Activated T-cell treated with anti-CD3 and anti-CD28 coated beads for 24 hours (primary cell): ENCODE data around the gene DDX27.
"Not testable (repeated sequence)": the region's sequence is repeated elsewhere in the genome, so short reads cannot be mapped to it uniquely, and the experiment has no call there.

Source experiments
- DNase-seq: peaks from one replicate; pipeline ENCODE4 v3.0.0-alpha.2; 2020; ENCODE audit warnings: low read depth

DDX27 gene

GRCh38 chr20:49203746-49204145 is 15.5 kb upstream of the DDX27 start:
- DNase-seq = no peak

DNA sequence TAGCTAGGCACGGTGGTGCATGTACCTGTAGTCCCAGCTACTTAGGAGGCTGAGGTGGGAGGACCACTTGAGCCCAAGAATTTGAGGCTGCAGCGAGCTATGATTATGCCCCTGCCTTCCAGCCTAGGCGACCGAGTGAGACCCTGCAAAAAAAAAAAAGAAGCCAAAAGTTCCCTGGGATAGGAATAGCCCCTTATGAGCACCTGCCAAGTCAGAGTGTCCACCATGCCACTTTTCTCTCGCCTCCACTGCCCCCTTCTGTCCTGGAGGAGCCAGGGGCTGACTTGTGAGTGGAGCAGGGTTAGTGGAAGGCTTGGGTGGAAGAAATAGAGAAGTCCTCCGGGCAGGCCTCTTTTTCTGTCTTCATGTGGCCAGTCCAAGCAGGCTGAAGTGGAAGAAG is 12.1 kb upstream of the DDX27 start:
- no peak for DNase-seq

DNA sequence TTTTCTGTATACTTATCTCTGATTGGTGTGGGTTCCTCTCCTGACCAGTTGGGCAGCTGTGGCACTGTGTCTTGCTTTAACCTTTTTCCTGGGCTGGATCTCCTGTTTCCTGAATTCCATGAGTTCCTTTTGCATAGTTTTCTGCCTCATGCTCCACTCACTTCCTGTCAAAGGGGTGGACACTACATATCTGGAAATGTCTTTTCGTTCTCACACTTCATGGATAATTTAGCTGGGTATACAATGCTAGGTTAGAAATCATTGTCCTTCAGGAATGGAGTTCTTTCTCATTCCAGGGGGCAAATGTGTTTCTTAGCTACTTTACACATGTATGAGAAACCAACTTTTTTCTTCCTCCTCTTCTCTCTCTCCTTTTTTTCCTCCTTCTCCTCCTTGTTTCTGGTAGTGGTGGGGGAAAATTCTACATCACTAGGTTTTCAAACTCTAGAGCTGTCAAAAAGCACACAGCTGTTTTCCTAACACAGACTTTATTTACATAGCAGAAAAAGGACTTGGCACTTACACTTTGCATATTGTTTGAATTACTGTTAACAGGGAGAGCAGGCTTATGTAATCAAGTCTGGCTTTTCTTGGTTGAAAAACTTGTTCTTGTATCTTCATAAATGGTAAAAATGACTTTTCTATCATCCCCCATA is 9.0 kb upstream of the DDX27 start:
- DNase-seq = no peak

DNA sequence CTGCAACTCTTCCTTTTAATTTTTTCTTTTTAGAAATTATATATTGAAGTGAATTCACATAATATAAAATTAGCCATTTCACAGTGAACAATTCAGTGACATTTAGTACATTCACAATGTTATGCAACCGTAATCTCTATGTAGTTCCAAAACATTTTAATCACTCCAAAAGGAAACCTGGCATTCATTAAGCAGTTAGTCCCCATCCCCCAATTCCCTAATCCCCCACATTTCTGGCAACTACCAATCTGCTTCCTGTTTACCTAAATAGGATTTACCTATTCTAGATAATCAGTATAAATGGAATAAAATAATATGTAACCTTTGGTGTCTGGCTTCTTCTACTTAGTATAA is 8.5 kb upstream of the DDX27 start:
- no peak for DNase-seq

DNA sequence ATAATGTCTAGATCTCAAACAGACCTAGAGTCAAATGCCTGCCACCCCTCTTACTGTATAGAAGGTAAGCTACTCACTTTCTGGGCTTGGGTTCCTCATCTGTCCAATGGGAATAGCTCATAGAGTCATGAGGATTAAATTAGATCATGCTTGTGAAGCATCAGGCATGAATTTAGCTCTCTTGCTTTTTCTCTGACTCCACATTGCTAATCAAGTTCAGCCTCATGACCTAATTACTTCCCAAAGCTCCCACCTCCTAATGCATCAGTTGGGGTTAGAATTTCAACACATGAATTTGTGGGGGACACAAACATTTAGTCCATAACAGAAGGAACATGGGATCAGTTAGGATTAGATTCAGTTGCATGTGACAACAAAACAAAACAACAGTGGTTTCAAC is 4.6 kb upstream of the DDX27 start:
- no peak for DNase-seq

DNA sequence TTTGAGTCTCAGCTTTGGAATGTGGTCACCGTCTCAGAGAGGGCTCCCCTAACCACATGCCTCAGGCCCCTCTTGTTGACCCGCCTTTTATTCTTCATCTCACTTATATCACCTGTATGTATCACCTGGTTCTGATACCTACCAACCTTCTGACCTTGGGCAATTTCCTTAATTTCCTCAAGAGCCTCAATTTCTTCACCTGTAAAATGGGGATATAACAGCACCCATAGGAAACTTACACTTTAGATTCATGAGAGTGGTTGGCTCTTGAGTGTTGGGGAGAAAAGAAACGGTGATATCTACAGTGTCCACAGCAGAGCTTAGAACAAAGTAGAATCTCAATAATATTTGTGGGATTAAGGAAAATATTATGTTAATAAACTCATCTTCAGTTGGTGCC is 4.0 kb upstream of the DDX27 start:
- DNase-seq = no peak

DNA sequence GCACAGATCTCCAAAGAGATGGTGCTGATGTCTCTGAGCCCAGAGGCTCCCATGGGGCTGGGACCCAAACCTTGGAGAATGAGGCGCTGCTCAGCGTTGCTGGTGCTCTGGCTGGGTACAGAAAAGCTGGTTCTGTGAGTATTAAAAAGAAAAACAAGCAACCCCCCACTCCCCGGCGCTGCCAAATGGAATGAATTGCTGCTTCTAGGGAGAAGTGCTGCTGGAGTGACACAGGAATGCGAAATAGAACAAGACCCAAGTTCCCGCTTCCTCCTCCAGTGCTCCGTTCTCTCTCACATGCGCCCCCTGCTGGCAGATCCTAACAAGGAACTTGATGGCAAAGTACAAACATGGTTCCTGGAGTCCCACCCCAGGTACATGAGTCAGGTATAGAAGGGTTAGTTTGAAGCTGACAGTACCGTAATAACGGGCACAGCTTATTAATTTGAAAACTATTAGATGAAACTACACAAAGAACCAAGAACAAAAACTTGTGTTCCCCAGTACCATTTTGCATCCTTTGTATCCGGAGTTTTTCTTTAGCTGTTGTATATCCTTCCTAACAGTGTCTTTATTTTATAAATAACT is 2.1 kb upstream of the DDX27 start:
- DNase-seq = peak; percentile 91

DNA sequence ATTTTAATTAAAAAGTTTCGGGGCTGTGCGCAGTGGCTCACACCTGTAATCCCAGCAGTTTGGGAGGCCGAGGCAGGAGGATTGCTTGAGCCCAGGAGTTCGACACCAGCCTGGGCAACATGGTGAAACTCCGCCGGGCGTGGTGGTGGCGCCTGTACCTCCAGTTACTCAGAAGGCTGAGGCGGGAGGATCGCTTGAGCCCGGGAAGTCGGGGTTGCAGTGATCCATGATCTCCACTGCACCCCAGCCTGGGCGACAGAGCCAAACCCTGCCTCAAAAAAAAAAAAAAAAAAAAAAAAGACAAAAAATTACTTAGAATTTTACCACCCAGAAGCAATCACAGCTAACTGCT is 501 bp upstream of the DDX27 start:
- not testable (repeated sequence) for DNase-seq

GRCh38 chr20:49219924-49220831 is 962 bp downstream of the DDX27 start:
- DNase-seq = no peak

DNA sequence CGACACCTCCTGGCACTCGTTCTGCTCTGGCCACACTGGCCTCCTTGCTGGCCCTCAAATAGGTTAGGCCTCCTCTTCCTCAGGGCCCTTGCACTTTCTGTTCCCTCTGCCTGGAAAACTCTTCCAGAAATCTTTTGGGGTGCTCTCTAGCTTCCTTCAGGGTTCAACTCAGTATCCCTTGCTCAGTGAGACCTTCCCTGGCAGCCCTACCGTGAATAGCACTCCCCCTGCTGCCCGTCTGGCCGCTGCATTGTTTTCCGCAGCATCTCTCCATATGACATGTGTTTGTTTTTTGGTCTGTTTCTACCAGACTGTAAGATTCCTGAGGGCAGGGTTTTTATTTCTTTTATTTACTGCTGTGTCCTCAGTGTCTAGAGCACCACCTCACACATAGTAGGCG is 6.7 kb downstream of the DDX27 start:
- DNase-seq = no peak

GRCh38 chr20:49228676-49229075 is 9.5 kb downstream of the DDX27 start:
- DNase-seq = no peak

DNA sequence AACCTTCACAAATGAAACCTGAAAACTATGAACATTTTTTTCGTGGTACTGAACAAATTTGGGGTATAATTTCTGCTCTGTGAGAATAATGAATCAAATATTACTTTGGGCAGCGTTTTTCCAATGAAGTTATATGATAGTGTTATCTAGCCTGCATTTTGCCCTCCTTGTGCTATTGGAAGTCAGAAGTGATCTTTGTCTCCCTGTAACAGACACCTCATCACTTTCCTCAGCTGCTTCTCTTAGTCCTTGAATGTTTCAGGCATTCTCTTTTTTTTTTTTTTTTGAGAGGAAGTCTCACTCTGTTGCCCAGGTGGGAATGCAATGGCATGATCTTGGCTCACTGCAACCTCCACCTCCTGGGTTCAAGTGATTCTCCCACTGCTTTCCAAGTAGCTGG is 10.2 kb downstream of the DDX27 start:
- DNase-seq = no peak

GRCh38 chr20:49230021-49230420 is 10.8 kb downstream of the DDX27 start:
- DNase-seq = no peak

DNA sequence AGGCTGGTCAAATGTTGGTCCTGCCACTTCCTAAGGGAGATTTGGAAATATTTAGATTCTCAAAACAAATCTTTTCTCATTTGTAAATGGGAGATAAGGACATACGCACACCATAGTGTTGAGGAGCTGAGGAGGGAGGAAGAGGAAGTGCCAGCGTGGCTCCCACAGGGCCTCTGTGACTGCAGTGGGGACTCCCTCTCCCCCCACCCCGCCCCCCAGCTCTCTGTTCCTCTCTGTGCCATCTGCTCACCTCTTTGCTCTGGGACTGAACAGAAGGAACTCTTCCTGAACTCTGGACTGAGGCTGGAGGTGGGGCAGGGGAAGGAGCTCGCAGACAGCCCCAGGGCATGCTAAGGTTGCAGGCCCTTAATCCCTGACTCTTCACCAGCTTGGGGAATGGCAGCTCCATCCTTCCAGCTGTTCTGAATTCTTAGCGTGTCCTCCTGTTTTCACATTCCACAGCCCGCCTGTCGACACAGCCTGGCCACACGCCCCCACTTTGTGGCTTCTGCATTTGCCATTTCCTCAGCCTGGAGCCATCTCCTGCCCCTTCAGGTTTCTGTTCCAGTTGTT is 11.4 kb downstream of the DDX27 start:
- no peak for DNase-seq

GRCh38 chr20:49231471-49231870 is 12.3 kb downstream of the DDX27 start:
- no peak for DNase-seq

DNA sequence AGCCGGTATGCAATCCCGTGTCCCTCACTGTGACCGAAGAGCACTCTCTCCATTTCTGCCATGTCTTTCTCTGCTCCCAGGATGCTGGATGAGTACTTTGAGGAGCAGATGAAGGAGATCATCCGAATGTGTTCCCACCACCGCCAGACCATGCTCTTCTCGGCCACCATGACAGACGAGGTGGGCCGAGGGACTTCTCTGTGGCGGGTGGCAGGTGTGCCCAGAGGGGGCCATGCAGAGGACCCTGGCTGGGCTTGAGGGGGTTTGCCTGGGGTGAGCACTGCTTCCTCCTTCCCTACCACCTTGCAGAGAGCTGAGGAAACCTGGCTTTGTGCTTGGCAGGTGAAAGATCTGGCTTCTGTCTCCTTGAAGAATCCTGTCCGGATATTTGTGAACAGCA is 14.0 kb downstream of the DDX27 start:
- DNase-seq = no peak

- no peak for DNase-seq
Observed at GRCh38 chr20:49234831-49235230, 15.6 kb downstream of the DDX27 start.

DNA sequence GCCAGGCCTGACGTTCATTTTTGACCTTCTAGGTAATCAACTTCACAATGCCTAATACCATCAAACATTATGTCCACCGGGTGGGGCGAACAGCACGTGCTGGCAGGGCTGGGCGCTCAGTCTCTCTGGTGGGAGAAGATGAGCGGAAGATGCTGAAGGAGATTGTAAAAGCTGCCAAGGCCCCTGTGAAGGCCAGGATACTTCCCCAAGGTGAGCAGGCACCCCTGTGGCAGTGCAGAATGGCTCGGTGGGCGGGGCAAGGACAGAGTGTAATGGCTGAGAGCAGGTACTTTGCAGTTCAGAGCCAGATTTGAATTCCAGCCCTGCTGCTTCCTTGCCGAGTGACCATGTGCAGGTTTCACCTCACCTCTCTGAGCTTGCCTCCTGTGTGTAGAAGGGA is 17.1 kb downstream of the DDX27 start:
- DNase-seq = no peak

DNA sequence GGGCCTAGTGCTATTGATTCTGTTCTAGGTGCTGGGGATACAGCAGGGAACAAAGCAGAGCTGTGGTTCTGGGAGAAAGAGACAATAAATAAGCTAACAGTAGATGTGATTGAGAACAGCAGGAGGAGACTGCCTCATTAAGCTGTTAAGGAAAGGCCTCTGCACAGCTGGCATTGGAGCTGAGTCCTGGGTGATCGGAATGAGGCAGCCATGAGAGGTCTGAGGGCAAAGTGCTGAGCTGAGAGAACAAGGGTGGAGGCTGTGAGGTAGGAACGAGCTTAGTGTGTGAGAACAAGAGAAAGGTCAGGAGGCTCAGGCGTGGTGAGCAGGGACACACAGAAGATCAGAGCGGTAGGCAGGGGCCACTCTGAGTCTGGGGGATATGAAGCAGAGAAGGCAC is 18.3 kb downstream of the DDX27 start:
- no peak for DNase-seq

GRCh38 chr20:49245921-49246740 is 26.9 kb downstream of the DDX27 start:
- peak; percentile 16 for DNase-seq

DNA sequence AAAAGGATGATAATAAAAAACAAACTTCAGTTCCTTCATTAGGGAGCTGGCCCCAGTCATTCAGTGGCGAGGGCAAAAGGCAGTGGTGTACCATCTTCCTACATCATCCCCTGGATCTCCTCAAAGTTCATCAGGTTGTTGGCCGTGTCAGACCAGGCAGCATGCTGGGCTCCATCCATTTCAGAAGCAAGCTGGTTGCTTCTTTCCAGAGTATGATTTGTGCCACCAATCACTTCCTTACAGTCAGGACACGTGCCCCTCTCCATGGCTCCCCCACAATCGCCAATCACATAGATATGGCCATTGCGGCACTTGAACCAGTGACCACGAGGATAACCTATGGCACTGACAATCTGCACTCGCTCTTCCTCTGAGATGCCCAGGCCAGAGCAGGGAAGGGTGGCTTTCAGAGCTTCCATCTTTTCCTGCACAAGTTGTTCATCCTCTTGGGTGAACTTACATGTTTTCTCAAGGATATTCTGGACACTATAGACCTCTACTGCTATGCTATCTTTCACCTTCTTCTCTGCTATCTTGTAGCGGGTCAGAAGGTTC is 28.0 kb downstream of the DDX27 start:
- no peak for DNase-seq

DNA sequence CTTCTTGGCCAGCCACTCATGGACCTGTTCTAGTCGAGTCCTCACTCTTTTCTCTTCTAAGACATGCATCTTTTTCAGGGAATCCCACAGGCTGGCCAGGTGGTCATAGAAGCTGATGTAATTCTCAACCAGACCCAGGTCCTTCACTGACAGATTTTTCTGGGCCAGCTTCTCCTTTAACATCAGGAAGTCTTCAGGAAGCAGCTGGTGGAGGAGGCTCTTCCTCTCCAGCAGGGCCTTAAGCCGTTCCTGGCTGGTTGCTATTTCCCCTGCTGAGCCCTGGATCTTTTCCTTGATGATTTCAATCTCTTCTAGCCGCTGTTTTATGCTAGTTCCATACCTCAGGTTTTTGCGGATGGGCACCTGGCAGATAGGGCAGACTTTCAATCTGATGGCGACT is 28.6 kb downstream of the DDX27 start:
- no peak for DNase-seq
